HEK293 (cell line): Measurements from ENCODE around the gene COL9A1.

Source experiments
- CTCF ChIA-PET: fragments of 350-600 bp; formaldehyde crosslinking; extraction: SDS; loops from one replicate; lab custom pipeline; 2021; ENCODE audit warnings: antibody characterized with exemption; lab: Yijun Ruan, JAX
- POLR2A ChIA-PET: fragments of 300-600 bp; formaldehyde crosslinking; extraction: SDS; loops from one replicate; lab custom pipeline; 2020; ENCODE audit warnings: antibody characterized with exemption, inconsistent platforms; lab: Yijun Ruan, JAX
- H3K27ac ChIP-seq: fragments of 200-500 bp; sonication (Bioruptor generic); 2 replicates; pipeline ENCODE4 v1.5.1; 2014; ENCODE audit warnings: low read depth, low read length, control low read depth, inconsistent platforms; ENCODE audit errors: extremely low read depth
- H3K36me3 ChIP-seq, 2 experiments: fragments of 200-500 bp in 1 of 2; sonication (Bioruptor generic) in 1 of 2; 1 replicate in 1 of 2; 2 replicates in 1 of 2; pipeline ENCODE4 v1.5.1; 2014 to 2017; ENCODE audit warnings: inconsistent platforms in 2 of 2, low read length in 2 of 2; ENCODE audit not compliant: control insufficient read depth in 2 of 2, insufficient read depth in 1 of 2
- H3K4me1 ChIP-seq: fragments of 200-500 bp; sonication (Bioruptor generic); 2 replicates; pipeline ENCODE4 v1.5.1; 2014; ENCODE audit warnings: mild to moderate bottlenecking, low read length, inconsistent platforms; ENCODE audit not compliant: control insufficient read depth, insufficient read depth
- H3K4me3 ChIP-seq: 2 replicates; pipeline ENCODE4 v1.5.1; 2011; ENCODE audit warnings: low read depth, mild to moderate bottlenecking, control low read depth, low read length, moderate library complexity
- H3K9me3 ChIP-seq: fragments of 200-500 bp; sonication (Bioruptor generic); 2 replicates; pipeline ENCODE4 v1.5.1; 2014; ENCODE audit warnings: low read depth, low read length, inconsistent platforms; ENCODE audit not compliant: control insufficient read depth, insufficient read depth
- FEZF1 ChIP-seq: fragments of 450-650 bp; formaldehyde crosslinking; IDR thresholded peaks from 2 replicates; pipeline ENCODE4 v1.5.1; 2016; ENCODE audit warnings: missing biosample characterization, missing genetic modification characterization
- ZNF114 ChIP-seq: fragments of 450-650 bp; formaldehyde crosslinking; IDR thresholded peaks from 2 replicates; pipeline ENCODE4 v1.5.0; 2017; ENCODE audit warnings: missing biosample characterization, missing genetic modification characterization
- ZNF133 ChIP-seq: fragments of 450-650 bp; formaldehyde crosslinking; IDR thresholded peaks from 2 replicates; pipeline ENCODE4 v1.5.1; 2016; ENCODE audit warnings: missing biosample characterization, missing genetic modification characterization
- ZNF138 ChIP-seq: fragments of 450-650 bp; formaldehyde crosslinking; IDR thresholded peaks from 2 replicates; pipeline ENCODE4 v1.5.1; 2016; ENCODE audit warnings: missing biosample characterization, missing genetic modification characterization, borderline replicate concordance
- ZNF157 ChIP-seq: fragments of 450-650 bp; formaldehyde crosslinking; IDR thresholded peaks from 2 replicates; pipeline ENCODE4 v1.5.1; 2016; ENCODE audit warnings: missing biosample characterization, missing genetic modification characterization
- ZNF221 ChIP-seq: fragments of 450-650 bp; formaldehyde crosslinking; IDR thresholded peaks from 2 replicates; pipeline ENCODE4 v1.5.1; 2017; ENCODE audit warnings: missing biosample characterization, missing genetic modification characterization, borderline replicate concordance
- ZNF23 ChIP-seq: fragments of 450-650 bp; formaldehyde crosslinking; IDR thresholded peaks from 2 replicates; pipeline ENCODE4 v1.5.1; 2016; ENCODE audit warnings: missing biosample characterization, missing genetic modification characterization, borderline replicate concordance
- ZNF266 ChIP-seq: fragments of 450-650 bp; formaldehyde crosslinking; IDR thresholded peaks from 2 replicates; pipeline ENCODE4 v1.5.1; 2016; ENCODE audit warnings: missing biosample characterization, missing genetic modification characterization, low read depth
- ZNF292 ChIP-seq: fragments of 450-650 bp; formaldehyde crosslinking; IDR thresholded peaks from 2 replicates; pipeline ENCODE4 v1.5.1; 2016; ENCODE audit warnings: low read depth, missing biosample characterization, missing genetic modification characterization, borderline replicate concordance
- ZNF37A ChIP-seq: fragments of 450-650 bp; IDR thresholded peaks from 2 replicates; pipeline ENCODE4 v1.5.1; 2018; ENCODE audit warnings: missing biosample characterization, missing genetic modification characterization
- ZNF596 ChIP-seq: fragments of 450-650 bp; IDR thresholded peaks from 2 replicates; pipeline ENCODE4 v1.5.0; 2018; ENCODE audit warnings: missing biosample characterization, mild to moderate bottlenecking, missing genetic modification characterization, moderate library complexity
- ZNF600 ChIP-seq: fragments of 450-650 bp; formaldehyde crosslinking; IDR thresholded peaks from 2 replicates; pipeline ENCODE4 v1.5.1; 2016; ENCODE audit warnings: missing biosample characterization, missing genetic modification characterization
- ZNF707 ChIP-seq: fragments of 450-650 bp; formaldehyde crosslinking; IDR thresholded peaks from 2 replicates; pipeline ENCODE4 v1.5.1; 2016; ENCODE audit warnings: missing biosample characterization, missing genetic modification characterization
- ZNF837 ChIP-seq: fragments of 450-650 bp; formaldehyde crosslinking; IDR thresholded peaks from 2 replicates; pipeline ENCODE4 v1.5.1; 2016; ENCODE audit warnings: missing biosample characterization, missing genetic modification characterization
- TF ChIP-seq, protein P1 (sequence below): fragments of 450-650 bp; formaldehyde crosslinking; IDR thresholded peaks from 2 replicates; pipeline ENCODE4 v1.5.1; 2016; ENCODE audit warnings: missing biosample characterization, missing genetic modification characterization
- TF ChIP-seq, protein P2 (sequence below): fragments of 450-650 bp; formaldehyde crosslinking; IDR thresholded peaks from 2 replicates; pipeline ENCODE4 v1.5.1; 2016; ENCODE audit warnings: missing biosample characterization, missing genetic modification characterization
- TF ChIP-seq, protein P3 (sequence below): fragments of 450-650 bp; formaldehyde crosslinking; IDR thresholded peaks from 2 replicates; pipeline ENCODE4 v1.5.1; 2017; ENCODE audit warnings: missing biosample characterization, missing genetic modification characterization
- TF ChIP-seq, protein P4 (sequence below): fragments of 450-650 bp; formaldehyde crosslinking; IDR thresholded peaks from 2 replicates; pipeline ENCODE4 v1.5.1; 2016; ENCODE audit warnings: missing biosample characterization, missing genetic modification characterization
- TF ChIP-seq, protein P5 (sequence below): fragments of 450-650 bp; formaldehyde crosslinking; IDR thresholded peaks from 2 replicates; pipeline ENCODE4 v1.5.1; 2016; ENCODE audit warnings: missing biosample characterization, missing genetic modification characterization
- TF ChIP-seq, protein P6 (sequence below): fragments of 450-650 bp; formaldehyde crosslinking; IDR thresholded peaks from 2 replicates; pipeline ENCODE4; 2016; ENCODE audit warnings: missing biosample characterization, missing genetic modification characterization

COL9A1 gene

DNA sequence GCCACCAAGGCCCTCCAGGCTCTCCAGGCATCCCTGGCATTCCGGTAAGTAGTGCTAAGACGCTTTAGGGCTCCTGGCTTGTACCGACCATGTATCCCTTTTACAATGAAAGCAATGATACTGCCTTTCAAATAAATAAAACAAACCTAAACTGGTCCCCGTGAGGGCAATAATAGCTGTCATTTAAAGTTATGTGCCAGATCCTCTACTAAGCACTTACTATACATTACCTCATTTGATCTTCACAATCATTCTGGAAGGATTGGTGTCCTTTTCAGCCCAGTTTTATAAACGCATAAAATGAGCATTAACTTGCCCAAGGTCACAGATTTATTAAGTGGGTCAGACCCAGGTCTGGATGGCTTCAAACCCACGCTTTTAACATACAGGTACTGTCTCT is 114.7 kb downstream of the COL9A1 start:
- H3K27ac ChIP-seq = no peak overlapping the region
- no peaks in the 10 kb centered on the region for H3K36me3 ChIP-seq
- H3K4me1 ChIP-seq = no peaks in the 10 kb centered on the region
- no peaks in the 10 kb centered on the region for H3K9me3 ChIP-seq
- TF ChIP-seq FEZF1 (tag by site-specific recombination) = 0 out of 2 replicates have a peak, but pooled peaks have one; percentile 21
- TF ChIP-seq ZNF266 (tag by site-specific recombination) = no peak
- TF ChIP-seq ZNF292 (tag by site-specific recombination) = no peak
- TF ChIP-seq, all 188 proteins: peak for 1
- no peak overlapping the region for H3K4me3 ChIP-seq
- ChIA-PET POLR2A (no interaction called here), CTCF (no interaction called here)

DNA sequence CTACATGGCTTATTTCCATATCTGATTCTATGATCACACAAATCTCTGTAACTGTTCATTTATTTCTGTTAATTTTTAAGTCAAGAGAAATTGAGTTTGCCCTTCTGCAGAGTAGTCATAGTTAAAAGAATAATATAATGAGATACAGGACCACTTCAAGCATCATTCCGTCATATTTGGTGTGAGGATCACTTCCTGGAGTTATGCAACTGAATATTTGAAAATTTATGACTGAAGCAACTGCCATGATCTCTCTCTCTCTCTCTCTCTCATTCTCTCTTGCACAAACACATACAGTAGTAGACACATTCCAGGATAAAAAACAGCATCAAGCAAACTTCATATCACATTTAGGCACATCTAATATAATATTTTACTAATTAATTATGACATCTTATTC is 116.4 kb downstream of the COL9A1 start:
- H3K36me3 ChIP-seq = no peaks in the 10 kb centered on the region
- H3K4me1 ChIP-seq = no peaks in the 10 kb centered on the region
- H3K9me3 ChIP-seq = no peaks in the 10 kb centered on the region
- ChIA-PET POLR2A (no interaction called here), CTCF (no interaction called here)
- no peak overlapping the region for H3K4me3 ChIP-seq
- no peak overlapping the region for H3K27ac ChIP-seq
- TF ChIP-seq ZNF138 (tag by site-specific recombination) (no peak), ZNF157 (tag by site-specific recombination) (no peak), ZNF221 (tag by site-specific recombination) (no peak), ZNF596 (tag by site-specific recombination) (no peak), ZNF37A (tag by site-specific recombination) (no peak), ZNF23 (tag by site-specific recombination) (no peak), ZNF133 (tag by site-specific recombination) (no peak), ZNF837 (tag by site-specific recombination) (no peak), ZNF707 (no peak), ZNF114 (no peak), ZNF600 (no peak)
- TF ChIP-seq, protein P1, sequence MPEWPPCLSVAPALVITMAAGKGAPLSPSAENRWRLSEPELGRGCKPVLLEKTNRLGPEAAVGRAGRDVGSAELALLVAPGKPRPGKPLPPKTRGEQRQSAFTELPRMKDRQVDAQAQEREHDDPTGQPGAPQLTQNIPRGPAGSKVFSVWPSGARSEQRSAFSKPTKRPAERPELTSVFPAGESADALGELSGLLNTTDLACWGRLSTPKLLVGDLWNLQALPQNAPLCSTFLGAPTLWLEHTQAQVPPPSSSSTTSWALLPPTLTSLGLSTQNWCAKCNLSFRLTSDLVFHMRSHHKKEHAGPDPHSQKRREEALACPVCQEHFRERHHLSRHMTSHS = no peak
- TF ChIP-seq, protein P2, sequence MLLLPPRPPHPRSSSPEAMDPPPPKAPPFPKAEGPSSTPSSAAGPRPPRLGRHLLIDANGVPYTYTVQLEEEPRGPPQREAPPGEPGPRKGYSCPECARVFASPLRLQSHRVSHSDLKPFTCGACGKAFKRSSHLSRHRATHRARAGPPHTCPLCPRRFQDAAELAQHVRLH (tag by site-specific recombination) = no peak
- TF ChIP-seq, protein P3, sequence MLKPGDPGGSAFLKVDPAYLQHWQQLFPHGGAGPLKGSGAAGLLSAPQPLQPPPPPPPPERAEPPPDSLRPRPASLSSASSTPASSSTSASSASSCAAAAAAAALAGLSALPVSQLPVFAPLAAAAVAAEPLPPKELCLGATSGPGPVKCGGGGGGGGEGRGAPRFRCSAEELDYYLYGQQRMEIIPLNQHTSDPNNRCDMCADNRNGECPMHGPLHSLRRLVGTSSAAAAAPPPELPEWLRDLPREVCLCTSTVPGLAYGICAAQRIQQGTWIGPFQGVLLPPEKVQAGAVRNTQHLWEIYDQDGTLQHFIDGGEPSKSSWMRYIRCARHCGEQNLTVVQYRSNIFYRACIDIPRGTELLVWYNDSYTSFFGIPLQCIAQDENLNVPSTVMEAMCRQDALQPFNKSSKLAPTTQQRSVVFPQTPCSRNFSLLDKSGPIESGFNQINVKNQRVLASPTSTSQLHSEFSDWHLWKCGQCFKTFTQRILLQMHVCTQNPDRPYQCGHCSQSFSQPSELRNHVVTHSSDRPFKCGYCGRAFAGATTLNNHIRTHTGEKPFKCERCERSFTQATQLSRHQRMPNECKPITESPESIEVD (tag by site-specific recombination) = no peak
- TF ChIP-seq, protein P4, sequence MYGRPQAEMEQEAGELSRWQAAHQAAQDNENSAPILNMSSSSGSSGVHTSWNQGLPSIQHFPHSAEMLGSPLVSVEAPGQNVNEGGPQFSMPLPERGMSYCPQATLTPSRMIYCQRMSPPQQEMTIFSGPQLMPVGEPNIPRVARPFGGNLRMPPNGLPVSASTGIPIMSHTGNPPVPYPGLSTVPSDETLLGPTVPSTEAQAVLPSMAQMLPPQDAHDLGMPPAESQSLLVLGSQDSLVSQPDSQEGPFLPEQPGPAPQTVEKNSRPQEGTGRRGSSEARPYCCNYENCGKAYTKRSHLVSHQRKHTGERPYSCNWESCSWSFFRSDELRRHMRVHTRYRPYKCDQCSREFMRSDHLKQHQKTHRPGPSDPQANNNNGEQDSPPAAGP (tag by site-specific recombination) = no peak
- TF ChIP-seq, protein P5, sequence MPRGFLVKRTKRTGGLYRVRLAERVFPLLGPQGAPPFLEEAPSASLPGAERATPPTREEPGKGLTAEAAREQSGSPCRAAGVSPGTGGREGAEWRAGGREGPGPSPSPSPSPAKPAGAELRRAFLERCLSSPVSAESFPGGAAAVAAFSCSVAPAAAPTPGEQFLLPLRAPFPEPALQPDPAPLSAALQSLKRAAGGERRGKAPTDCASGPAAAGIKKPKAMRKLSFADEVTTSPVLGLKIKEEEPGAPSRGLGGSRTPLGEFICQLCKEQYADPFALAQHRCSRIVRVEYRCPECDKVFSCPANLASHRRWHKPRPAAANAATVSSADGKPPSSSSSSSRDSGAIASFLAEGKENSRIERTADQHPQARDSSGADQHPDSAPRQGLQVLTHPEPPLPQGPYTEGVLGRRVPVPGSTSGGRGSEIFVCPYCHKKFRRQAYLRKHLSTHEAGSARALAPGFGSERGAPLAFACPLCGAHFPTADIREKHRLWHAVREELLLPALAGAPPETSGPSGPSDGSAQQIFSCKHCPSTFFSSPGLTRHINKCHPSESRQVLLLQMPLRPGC (tag by site-specific recombination) = no peak
- TF ChIP-seq, protein P6, sequence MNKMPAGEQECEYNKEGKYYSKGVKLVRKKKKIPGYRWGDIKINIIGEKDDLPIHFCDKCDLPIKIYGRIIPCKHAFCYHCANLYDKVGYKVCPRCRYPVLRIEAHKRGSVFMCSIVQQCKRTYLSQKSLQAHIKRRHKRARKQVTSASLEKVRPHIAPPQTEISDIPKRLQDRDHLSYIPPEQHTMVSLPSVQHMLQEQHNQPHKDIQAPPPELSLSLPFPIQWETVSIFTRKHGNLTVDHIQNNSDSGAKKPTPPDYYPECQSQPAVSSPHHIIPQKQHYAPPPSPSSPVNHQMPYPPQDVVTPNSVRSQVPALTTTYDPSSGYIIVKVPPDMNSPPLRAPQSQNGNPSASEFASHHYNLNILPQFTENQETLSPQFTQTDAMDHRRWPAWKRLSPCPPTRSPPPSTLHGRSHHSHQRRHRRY (tag by site-specific recombination) = no peak
